ENCODE results near the gene SHANK1.

Gene SHANK1

GRCh38 chr19:50702871-50703829 lies 16.5 kb downstream of the SHANK1 start:
- no peak for DNase-seq (ENCODE audit: low read depth)
- no peak for TF ChIP-seq CTCF (IDR thresholded peaks at IDR 0.05; ENCODE audit: low read depth, low read length, missing control alignments)
- H3K4me3 ChIP-seq (ENCODE audit: low read depth, low read length) = no peak overlapping the region

GRCh38 chr19:50702158-50702870 lies 17.3 kb downstream of the SHANK1 start:
- no peak for TF ChIP-seq CTCF (IDR thresholded peaks at IDR 0.05; ENCODE audit: low read depth, low read length, missing control alignments)
- no peak overlapping the region for H3K4me3 ChIP-seq (ENCODE audit: low read depth, low read length)
- DNase-seq (ENCODE audit: low read depth) = no peak

- no peak overlapping the region for H3K4me3 ChIP-seq (ENCODE audit: low read depth, low read length)
- no peak for DNase-seq (ENCODE audit: low read depth)
- TF ChIP-seq CTCF (IDR thresholded peaks at IDR 0.05; ENCODE audit: low read depth, low read length, missing control alignments) = no peak
Measured at GRCh38 chr19:50701367-50701985, 18.1 kb downstream of the SHANK1 start.

- no peak for TF ChIP-seq CTCF (IDR thresholded peaks at IDR 0.05; ENCODE audit: low read depth, low read length, missing control alignments)
- H3K4me3 ChIP-seq (ENCODE audit: low read depth, low read length) = no peak overlapping the region
- DNase-seq (ENCODE audit: low read depth) = no peak
Measured at GRCh38 chr19:50697414-50698124, 22.0 kb downstream of the SHANK1 start.

GRCh38 chr19:50696094-50696483 lies 23.5 kb downstream of the SHANK1 start:
- no peak for DNase-seq (ENCODE audit: low read depth)
- no peak for TF ChIP-seq CTCF (IDR thresholded peaks at IDR 0.05; ENCODE audit: low read depth, low read length, missing control alignments)
- H3K4me3 ChIP-seq (ENCODE audit: low read depth, low read length) = no peak overlapping the region

- no peak for TF ChIP-seq CTCF (IDR thresholded peaks at IDR 0.05; ENCODE audit: low read depth, low read length, missing control alignments)
- H3K4me3 ChIP-seq (ENCODE audit: low read depth, low read length) = no peak overlapping the region
- DNase-seq (ENCODE audit: low read depth) = no peak
Measured at GRCh38 chr19:50695251-50696093, 24.1 kb downstream of the SHANK1 start.
